Measurements from ENCODE around the gene LGALS4. TPM values are rescaled to one million over a fixed set of nuclear protein-coding genes. Genes with fewer than 3 reads are reported as not detected.

LGALS4 gene
- total and polyA plus RNA-seq, 2 experiments from 2014 or later, result 0.87 TPM; not detected in 1

DNA sequence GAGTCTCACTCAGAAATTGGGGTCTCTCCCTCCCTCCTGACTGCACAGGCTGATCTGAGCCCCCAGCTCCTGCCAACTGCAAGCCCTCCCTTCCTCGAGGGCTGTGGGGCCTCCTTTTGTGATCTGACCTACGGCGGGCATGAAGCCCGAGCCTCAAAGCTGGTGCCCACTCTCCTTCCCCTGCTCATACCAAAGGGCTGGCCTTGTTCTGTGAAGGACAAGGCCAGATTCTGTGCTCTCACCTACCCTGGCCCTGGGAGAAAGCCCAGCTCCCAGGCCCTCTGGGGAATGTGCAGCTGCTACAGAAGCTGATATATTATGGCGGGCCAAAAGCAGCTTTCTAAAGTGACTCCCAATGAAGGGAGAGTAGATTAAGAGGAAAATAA, 27.8 kb upstream of the LGALS4 start:
- no peak for ATAC-seq
- H3K4me3 Mint-ChIP-seq, result no peak overlapping the region
- H4K20me1 ChIP-seq (replicated peaks; ENCODE audit: insufficient read depth), result peaks cover 53% of the 10 kb centered on the region

More for the DNA sequence above, 27.8 kb upstream of the LGALS4 start:
- Histone ChIP-seq H3K4me2 (no peak overlapping the region), H3K79me2 (replicated peaks; ENCODE audit: insufficient read depth) (peaks cover 46% of the 10 kb centered on the region), H2AFZ (no peak overlapping the region), H3K27ac (ENCODE audit: low read depth) (peak overlapping the region; percentile 69), H3K4me1 (ENCODE audit: insufficient read depth) (no peaks in the 10 kb centered on the region), H3K9me2 (ENCODE audit: insufficient read depth) (no peaks in the 10 kb centered on the region), H3K36me3 (ENCODE audit: insufficient read depth) (peaks cover 89% of the 10 kb centered on the region), H3K27me3 (ENCODE audit: insufficient read depth) (no peaks in the 10 kb centered on the region), H3F3A (replicated peaks; ENCODE audit: low read depth) (peaks cover 86% of the 10 kb centered on the region), H3K4me3 (no peak overlapping the region)
- no peak for DNase-seq (ENCODE audit: low spot score)
- peaks cover 18% of the 10 kb centered on the region for H3K27me3 Mint-ChIP-seq (ENCODE audit: insufficient read depth, low read depth, poor library complexity)
- H3K4me1 Mint-ChIP-seq, result peaks cover 11% of the 10 kb centered on the region; the same call in 2 of the 3 replicates
- no peaks in the 10 kb centered on the region for H3K9me3 Mint-ChIP-seq
- no peak overlapping the region for H3K27ac Mint-ChIP-seq
- peaks cover 100% of the 10 kb centered on the region for H3K36me3 Mint-ChIP-seq (ENCODE audit: low read depth)
- TF ChIP-seq JUNB (IDR thresholded peaks at IDR 0.05; ENCODE audit: unreplicated experiment), result no peak
- no peak for TF ChIP-seq ZNF114 (CRISPR knock-in tag; IDR thresholded peaks at IDR 0.05)
- TF ChIP-seq, protein P1, sequence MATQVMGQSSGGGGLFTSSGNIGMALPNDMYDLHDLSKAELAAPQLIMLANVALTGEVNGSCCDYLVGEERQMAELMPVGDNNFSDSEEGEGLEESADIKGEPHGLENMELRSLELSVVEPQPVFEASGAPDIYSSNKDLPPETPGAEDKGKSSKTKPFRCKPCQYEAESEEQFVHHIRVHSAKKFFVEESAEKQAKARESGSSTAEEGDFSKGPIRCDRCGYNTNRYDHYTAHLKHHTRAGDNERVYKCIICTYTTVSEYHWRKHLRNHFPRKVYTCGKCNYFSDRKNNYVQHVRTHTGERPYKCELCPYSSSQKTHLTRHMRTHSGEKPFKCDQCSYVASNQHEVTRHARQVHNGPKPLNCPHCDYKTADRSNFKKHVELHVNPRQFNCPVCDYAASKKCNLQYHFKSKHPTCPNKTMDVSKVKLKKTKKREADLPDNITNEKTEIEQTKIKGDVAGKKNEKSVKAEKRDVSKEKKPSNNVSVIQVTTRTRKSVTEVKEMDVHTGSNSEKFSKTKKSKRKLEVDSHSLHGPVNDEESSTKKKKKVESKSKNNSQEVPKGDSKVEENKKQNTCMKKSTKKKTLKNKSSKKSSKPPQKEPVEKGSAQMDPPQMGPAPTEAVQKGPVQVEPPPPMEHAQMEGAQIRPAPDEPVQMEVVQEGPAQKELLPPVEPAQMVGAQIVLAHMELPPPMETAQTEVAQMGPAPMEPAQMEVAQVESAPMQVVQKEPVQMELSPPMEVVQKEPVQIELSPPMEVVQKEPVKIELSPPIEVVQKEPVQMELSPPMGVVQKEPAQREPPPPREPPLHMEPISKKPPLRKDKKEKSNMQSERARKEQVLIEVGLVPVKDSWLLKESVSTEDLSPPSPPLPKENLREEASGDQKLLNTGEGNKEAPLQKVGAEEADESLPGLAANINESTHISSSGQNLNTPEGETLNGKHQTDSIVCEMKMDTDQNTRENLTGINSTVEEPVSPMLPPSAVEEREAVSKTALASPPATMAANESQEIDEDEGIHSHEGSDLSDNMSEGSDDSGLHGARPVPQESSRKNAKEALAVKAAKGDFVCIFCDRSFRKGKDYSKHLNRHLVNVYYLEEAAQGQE (IDR thresholded peaks at IDR 0.05; ENCODE audit: unreplicated experiment), result no peak
- TF ChIP-seq EZH2phosphoT487 (IDR thresholded peaks at IDR 0.05; ENCODE audit: unreplicated experiment), result no peak
- TF ChIP-seq, protein P2, sequence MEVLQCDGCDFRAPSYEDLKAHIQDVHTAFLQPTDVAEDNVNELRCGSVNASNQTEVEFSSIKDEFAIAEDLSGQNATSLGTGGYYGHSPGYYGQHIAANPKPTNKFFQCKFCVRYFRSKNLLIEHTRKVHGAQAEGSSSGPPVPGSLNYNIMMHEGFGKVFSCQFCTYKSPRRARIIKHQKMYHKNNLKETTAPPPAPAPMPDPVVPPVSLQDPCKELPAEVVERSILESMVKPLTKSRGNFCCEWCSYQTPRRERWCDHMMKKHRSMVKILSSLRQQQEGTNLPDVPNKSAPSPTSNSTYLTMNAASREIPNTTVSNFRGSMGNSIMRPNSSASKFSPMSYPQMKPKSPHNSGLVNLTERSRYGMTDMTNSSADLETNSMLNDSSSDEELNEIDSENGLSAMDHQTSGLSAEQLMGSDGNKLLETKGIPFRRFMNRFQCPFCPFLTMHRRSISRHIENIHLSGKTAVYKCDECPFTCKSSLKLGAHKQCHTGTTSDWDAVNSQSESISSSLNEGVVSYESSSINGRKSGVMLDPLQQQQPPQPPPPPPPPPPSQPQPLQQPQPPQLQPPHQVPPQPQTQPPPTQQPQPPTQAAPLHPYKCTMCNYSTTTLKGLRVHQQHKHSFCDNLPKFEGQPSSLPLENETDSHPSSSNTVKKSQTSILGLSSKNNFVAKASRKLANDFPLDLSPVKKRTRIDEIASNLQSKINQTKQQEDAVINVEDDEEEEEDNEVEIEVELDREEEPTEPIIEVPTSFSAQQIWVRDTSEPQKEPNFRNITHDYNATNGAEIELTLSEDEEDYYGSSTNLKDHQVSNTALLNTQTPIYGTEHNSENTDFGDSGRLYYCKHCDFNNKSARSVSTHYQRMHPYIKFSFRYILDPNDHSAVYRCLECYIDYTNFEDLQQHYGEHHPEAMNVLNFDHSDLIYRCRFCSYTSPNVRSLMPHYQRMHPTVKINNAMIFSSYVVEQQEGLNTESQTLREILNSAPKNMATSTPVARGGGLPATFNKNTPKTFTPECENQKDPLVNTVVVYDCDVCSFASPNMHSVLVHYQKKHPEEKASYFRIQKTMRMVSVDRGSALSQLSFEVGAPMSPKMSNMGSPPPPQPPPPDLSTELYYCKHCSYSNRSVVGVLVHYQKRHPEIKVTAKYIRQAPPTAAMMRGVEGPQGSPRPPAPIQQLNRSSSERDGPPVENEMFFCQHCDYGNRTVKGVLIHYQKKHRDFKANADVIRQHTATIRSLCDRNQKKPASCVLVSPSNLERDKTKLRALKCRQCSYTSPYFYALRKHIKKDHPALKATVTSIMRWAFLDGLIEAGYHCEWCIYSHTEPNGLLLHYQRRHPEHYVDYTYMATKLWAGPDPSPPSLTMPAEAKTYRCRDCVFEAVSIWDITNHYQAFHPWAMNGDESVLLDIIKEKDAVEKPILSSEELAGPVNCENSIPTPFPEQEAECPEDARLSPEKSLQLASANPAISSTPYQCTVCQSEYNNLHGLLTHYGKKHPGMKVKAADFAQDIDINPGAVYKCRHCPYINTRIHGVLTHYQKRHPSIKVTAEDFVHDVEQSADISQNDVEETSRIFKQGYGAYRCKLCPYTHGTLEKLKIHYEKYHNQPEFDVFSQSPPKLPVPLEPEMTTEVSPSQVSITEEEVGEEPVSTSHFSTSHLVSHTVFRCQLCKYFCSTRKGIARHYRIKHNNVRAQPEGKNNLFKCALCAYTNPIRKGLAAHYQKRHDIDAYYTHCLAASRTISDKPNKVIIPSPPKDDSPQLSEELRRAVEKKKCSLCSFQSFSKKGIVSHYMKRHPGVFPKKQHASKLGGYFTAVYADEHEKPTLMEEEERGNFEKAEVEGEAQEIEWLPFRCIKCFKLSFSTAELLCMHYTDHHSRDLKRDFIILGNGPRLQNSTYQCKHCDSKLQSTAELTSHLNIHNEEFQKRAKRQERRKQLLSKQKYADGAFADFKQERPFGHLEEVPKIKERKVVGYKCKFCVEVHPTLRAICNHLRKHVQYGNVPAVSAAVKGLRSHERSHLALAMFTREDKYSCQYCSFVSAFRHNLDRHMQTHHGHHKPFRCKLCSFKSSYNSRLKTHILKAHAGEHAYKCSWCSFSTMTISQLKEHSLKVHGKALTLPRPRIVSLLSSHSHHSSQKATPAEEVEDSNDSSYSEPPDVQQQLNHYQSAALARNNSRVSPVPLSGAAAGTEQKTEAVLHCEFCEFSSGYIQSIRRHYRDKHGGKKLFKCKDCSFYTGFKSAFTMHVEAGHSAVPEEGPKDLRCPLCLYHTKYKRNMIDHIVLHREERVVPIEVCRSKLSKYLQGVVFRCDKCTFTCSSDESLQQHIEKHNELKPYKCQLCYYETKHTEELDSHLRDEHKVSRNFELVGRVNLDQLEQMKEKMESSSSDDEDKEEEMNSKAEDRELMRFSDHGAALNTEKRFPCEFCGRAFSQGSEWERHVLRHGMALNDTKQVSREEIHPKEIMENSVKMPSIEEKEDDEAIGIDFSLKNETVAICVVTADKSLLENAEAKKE (CRISPR knock-in tag; IDR thresholded peaks at IDR 0.05), result no peak
- no peak for TF ChIP-seq NANOG (IDR thresholded peaks at IDR 0.05; ENCODE audit: borderline replicate concordance)
- no peak for TF ChIP-seq STAT1 (IDR thresholded peaks at IDR 0.05; ENCODE audit: unreplicated experiment)
- TF ChIP-seq CREB1 (CRISPR knock-in tag; IDR thresholded peaks at IDR 0.05; ENCODE audit: low read depth), result no peak

Measured in GM23338 (cell line).